ENCODE data around the gene F11. TPM values are rescaled to one million over a fixed set of nuclear protein-coding genes. Genes with fewer than 3 reads are reported as not detected.

The F11 gene
- total and polyA plus RNA-seq, 2 donors (not counting 3 experiments of a cell fraction or from before 2014, with no cell fraction given) = not detected

DNA sequence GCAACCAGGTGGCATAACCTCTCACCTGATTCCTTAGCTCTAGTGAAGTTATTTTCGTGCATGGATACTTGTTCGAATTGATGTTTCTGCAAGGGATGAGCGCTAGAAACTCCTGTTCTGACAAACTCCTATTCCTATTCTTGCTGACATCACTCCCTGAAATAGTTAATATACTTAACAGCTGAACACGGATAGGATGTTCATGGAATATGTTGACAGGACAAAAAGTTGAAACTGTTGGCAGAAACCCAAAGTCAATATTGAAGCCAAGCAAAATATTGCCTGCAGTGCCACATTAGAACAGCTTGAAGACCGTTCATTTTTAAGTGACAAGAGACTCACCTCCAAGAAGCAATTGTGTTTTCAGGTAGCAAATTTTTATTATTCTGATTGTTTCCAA lies 38.8 kb upstream of the F11 start, which contains the start of gene KLKB1:
TSS of gene KLKB1 (plus strand) at position 287 of the 400 bp plus-strand sequence. CDS start 689 bp downstream, outside the sequence.
- H3K4me2 ChIP-seq (ENCODE audit: insufficient read depth, low read length) = no peak within 1 kb of the TSS
- H3K36me3 ChIP-seq (ENCODE audit: control insufficient read depth in 2 of 2, extremely low read depth in 1 of 2, insufficient read depth in 2 of 2, low read length in 2 of 2) = no peaks in the 10 kb centered on the region
- no peaks in the 10 kb centered on the region for H3K9me3 ChIP-seq (replicated peaks; ENCODE audit: control insufficient read depth, insufficient read depth, low read length)
- DNase-seq (ENCODE audit: low read depth, low spot score) = peak; percentile 15
- no peak within 1 kb of the TSS for H2AFZ ChIP-seq (ENCODE audit: low read depth, low read length)
- no TSS peak for BruUV-seq (replicated peaks)
- dilution Hi-C loops (cut with MboI; ENCODE audit: extremely low pct_ligation_motif_present, low sequenced_read_pairs) (no loop called here), intact Hi-C loops (cut with micrococcal nuclease) (no loop called here)
- H3K27me3 ChIP-seq (ENCODE audit: control insufficient read depth in 2 of 2, insufficient read depth in 2 of 2, low read length in 2 of 2) = no peaks in the 10 kb centered on the region
- H3K79me2 ChIP-seq (ENCODE audit: control insufficient read depth, insufficient read depth, low read length) = no peaks in the 10 kb centered on the region
- H4K20me1 ChIP-seq (replicated peaks; ENCODE audit: control insufficient read depth, extremely low read depth, insufficient read depth, low read length) = no peaks in the 10 kb centered on the region
- POLR2A ChIA-PET = no interaction called here
- H3K9ac ChIP-seq (replicated peaks; ENCODE audit: extremely low read depth, insufficient read depth, low read length) = no peak within 1 kb of the TSS
- no peaks in the 10 kb centered on the region for H3K9me1 ChIP-seq (replicated peaks; ENCODE audit: control insufficient read depth, extremely low read depth, insufficient read depth, low read length)
- no peaks in the 10 kb centered on the region for H3K4me1 ChIP-seq (ENCODE audit: control insufficient read depth, extremely low read depth, insufficient read depth, low read length)
- FAIRE-seq = no peak
- CTCF ChIA-PET = no interaction called here
- no peak within 1 kb of the TSS for H3K4me3 ChIP-seq (replicated peaks in 1 of 3; ENCODE audit: insufficient read depth in 1 of 3, low read depth in 1 of 3, low read length in 3 of 3)
- no peak within 1 kb of the TSS for H3K27ac ChIP-seq (ENCODE audit: insufficient read depth, low read depth, low read length)
- TF ChIP-seq, protein P1, sequence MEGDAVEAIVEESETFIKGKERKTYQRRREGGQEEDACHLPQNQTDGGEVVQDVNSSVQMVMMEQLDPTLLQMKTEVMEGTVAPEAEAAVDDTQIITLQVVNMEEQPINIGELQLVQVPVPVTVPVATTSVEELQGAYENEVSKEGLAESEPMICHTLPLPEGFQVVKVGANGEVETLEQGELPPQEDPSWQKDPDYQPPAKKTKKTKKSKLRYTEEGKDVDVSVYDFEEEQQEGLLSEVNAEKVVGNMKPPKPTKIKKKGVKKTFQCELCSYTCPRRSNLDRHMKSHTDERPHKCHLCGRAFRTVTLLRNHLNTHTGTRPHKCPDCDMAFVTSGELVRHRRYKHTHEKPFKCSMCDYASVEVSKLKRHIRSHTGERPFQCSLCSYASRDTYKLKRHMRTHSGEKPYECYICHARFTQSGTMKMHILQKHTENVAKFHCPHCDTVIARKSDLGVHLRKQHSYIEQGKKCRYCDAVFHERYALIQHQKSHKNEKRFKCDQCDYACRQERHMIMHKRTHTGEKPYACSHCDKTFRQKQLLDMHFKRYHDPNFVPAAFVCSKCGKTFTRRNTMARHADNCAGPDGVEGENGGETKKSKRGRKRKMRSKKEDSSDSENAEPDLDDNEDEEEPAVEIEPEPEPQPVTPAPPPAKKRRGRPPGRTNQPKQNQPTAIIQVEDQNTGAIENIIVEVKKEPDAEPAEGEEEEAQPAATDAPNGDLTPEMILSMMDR (IDR thresholded peaks at IDR 0.05; ENCODE audit: extremely low read depth in 1 of 2, insufficient read depth in 1 of 2, low read depth in 1 of 2, low read length in 2 of 2) = no peak
- TF ChIP-seq POLR2AphosphoS5 (IDR thresholded peaks at IDR 0.05; ENCODE audit: insufficient read depth, low read depth, low read length) (no peak), EZH2 (IDR thresholded peaks at IDR 0.05; ENCODE audit: borderline replicate concordance, low read depth, low read length, severe bottlenecking) (no peak), POLR2A (IDR thresholded peaks at IDR 0.05; ENCODE audit: low read depth, low read length) (no peak), FOS (IDR thresholded peaks at IDR 0.05; ENCODE audit: borderline replicate concordance, insufficient read depth, low read length) (no peak), JUN (IDR thresholded peaks at IDR 0.05; ENCODE audit: borderline replicate concordance, insufficient read depth, insufficient read length, low read depth) (no peak), MYC (IDR thresholded peaks at IDR 0.05; ENCODE audit: low read depth, low read length) (no peak), GATA2 (IDR thresholded peaks at IDR 0.05; ENCODE audit: insufficient read depth, insufficient read length, low read depth, low read length) (no peak)
- TF ChIP-seq, protein P2, sequence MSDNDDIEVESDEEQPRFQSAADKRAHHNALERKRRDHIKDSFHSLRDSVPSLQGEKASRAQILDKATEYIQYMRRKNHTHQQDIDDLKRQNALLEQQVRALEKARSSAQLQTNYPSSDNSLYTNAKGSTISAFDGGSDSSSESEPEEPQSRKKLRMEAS (IDR thresholded peaks at IDR 0.05; ENCODE audit: insufficient read depth, insufficient read length) = no peak
